Kidney capillary endothelial cell (primary cell): ENCODE measurements around the gene MKX.

Source experiments
- DNase-seq: peaks from one replicate; pipeline ENCODE4 v3.0.0-alpha.2; 2018; ENCODE audit warnings: low spot score

Gene MKX

GRCh38 chr10:27646604-27647175 lies 98.9 kb downstream of the MKX start:
- DNase-seq = no peak

DNA sequence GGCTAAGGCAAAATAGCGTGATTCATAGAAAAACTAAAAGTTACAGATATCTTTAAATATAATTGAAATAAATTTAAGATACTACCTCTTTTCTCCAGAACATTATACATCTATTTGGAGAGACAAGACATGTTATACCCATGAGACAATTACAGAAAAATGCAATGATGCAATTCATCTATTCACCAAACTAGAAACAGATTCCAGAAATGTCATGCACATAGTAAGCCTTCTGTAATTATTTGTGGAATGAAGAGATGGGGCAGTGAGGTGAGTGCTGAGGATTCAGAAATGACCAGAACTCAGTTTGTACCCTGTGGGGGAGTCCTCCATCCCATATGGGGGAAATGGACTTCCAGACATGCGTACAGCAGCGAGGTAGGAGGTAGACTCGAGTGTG lies 99.4 kb downstream of the MKX start:
- no peak for DNase-seq

GRCh38 chr10:27644307-27644939 lies 101.2 kb downstream of the MKX start:
- no peak for DNase-seq

DNA sequence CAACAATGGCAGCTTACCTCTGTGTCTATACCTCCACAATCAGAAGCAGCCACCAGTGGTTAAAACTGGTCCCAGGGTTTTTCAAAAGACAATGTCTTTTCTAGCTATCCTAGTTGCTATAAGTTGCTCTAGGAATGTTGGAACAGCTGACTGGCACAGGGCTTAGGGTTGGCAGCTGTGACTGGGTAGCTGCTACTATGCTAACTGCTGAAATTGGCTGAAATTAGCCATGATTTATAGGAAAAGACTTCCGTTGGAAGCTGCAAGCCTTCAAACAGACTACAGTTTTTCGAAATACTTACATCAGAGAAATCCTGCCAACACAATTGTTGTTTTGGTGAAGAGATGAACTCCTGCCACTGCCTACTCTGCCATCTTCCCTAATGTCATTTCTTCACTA lies 102.3 kb downstream of the MKX start:
- no peak for DNase-seq

DNA sequence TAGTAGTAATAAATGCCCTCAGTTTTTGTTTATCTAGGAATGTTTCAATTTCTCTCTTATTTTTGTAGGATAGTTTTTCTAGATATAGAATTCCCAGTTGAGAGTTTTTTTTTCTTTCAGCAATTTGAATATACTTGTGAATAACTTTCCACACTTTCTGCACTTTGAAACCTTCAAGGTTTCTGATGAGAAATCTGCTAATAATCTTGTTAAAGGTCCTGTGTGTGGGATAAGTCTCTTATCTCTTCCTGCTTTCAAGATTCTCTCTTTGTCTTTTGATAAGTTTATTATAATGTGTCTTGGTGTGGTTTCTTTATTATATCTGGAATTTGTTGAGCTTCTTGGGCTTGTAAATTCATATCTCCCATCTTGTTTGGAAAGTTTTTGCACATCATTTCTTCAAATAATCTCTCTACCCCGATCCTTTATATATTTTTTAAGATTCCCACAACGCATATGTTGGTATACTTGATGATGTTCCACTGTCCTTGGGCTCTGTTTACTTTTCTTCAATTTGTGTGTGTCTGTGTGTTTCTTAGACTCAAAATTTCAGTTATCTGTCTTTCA lies 103.5 kb downstream of the MKX start:
- no peak for DNase-seq

GRCh38 chr10:27638071-27638750 lies 107.4 kb downstream of the MKX start:
- DNase-seq = no peak

DNA sequence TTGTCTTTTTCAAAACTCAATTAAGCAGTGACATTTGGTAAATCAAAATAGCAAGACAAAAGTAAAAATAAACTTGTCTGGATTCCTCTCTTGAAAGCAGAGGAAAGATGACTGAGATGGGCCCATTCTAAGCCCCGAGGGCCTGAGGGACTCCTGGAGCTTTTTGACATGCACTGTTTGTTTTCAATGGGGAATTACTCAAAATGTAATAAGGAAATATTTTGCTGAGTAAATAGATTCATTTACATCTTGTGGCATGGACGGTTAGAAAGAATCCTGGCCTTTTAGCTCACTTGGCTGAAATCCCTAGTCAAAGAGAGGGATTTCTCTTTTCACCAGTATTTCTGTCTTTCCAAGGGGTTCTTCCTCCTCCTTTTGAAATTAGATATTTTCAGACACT lies 108.0 kb downstream of the MKX start:
- DNase-seq = no peak

- no peak for DNase-seq
Observed at GRCh38 chr10:27636816-27637215, 108.8 kb downstream of the MKX start.

DNA sequence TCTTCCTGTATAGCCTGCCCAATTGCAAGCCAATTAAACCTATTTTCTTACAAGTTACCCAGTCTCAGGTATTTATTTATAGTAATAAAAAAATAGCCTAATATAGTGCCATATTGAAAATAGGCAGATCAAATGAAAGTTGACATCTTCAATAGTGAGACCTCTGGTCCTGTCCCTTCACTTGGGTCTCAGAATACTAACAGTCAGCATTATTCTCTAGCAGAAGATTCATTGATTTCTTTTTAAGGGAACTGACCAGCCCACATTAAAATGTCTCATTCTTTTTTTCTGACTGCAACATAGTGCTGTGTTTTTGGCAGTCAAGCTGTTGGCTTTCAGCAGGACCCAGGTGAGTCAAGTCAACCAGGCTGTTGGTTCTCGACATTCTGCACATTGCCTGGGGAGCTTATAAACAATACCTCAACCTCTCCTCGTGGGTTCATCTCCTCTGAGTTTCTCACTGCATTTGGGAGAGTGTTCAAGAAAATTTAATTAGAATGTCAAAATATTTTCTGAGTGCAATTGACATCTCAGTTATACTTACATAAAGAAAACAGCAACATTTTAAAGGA lies 109.8 kb downstream of the MKX start:
- DNase-seq = no peak

DNA sequence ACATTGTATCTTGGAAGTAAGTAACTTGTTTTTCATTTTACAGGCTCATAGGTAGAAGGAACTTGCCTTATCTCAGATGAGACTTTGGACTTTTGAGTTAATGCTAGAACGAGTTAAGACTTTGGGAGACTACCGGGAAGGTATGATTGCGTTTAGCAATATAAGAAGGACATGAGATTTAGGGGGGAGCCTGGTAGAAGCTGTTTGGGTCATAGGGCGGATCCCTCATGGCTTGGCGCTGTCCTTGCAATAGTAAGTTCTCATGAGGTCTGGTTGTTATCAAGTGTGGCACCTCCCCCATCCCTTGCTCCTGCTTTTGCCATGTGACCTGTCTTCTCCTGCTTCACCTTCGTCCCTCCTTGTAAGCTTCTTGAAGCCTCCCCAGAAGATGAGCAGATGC lies 110.3 kb downstream of the MKX start:
- no peak for DNase-seq

DNA sequence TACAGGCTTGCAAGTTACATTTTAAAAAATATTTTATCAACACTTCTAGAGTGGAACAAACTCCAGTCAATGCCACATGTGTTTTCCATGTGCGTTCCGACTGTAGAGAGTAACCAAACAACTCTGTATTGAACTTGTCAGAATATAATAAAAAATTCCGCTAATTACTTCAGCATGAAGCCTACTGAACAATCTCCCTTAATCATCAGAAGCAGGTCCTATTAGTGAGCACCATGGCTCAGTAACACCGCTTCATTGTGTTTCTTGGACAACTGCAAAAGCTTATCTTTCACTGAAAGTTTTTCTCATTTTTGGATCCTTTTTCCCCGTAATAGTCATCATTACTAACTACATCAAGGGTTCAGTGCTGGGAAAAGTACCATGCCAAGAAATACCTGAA lies 117.0 kb downstream of the MKX start:
- DNase-seq = no peak

- no peak for DNase-seq
Observed at GRCh38 chr10:27626890-27627289, 118.7 kb downstream of the MKX start.

- DNase-seq = no peak
Observed at GRCh38 chr10:27625452-27626211, 120.0 kb downstream of the MKX start.

DNA sequence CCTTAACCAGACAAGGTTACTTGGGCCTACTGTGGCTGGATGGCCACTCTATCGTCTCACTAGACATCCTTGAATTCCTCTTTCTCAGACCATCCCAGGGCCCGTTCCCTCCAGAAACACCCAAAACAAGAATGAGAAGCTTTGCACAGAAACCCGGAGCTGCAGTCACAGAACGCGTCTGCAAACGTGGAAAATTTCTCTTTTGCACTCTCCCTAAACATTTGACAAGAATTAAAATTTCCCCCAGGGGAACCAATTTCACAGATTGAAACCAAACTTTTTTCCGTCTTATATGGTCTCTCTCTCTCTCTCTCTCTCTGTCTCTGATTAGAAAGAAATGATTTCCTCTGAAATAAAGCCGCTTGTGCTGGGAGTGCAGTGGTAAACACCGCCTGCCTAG lies 120.7 kb downstream of the MKX start:
- no peak for DNase-seq
